HepG2 (cell line): Measurements from ENCODE around the gene DNAJC30. TPM values are rescaled to one million over a fixed set of nuclear protein-coding genes. Genes with fewer than 3 reads are reported as not detected.

Experiments
- HNF4G ChIP-seq, 2 experiments: sonication (generic) in 1 of 2; formaldehyde crosslinking in 1 of 2; IDR thresholded peaks; 2 replicates each; pipeline versions ENCODE4 v1.4.0 to v1.6.1; 2011 to 2020; ENCODE audit warnings: borderline replicate concordance in 2 of 2, low read depth in 2 of 2, mild to moderate bottlenecking in 2 of 2, low read length in 1 of 2, missing genetic modification reagents in 1 of 2, moderate library complexity in 1 of 2
- PHF8 ChIP-seq: sonication (generic); formaldehyde crosslinking; IDR thresholded peaks from 2 replicates; pipeline ENCODE4 v1.5.0; 2020; ENCODE audit warnings: missing genetic modification reagents
- SCMH1 ChIP-seq: sonication (generic); formaldehyde crosslinking; IDR thresholded peaks from 2 replicates; pipeline ENCODE4 v1.9.0; 2021; ENCODE audit warnings: missing genetic modification reagents, mild to moderate bottlenecking, borderline replicate concordance
- SIN3A ChIP-seq: IDR thresholded peaks from 2 replicates; pipeline ENCODE4 v1.6.1; 2011; ENCODE audit warnings: low read depth, mild to moderate bottlenecking, control low read depth, low read length, borderline replicate concordance
- WIZ ChIP-seq: sonication (generic); formaldehyde crosslinking; IDR thresholded peaks from 2 replicates; pipeline ENCODE4 v1.5.1; 2020; ENCODE audit warnings: mild to moderate bottlenecking, missing genetic modification reagents
- XBP1 ChIP-seq: sonication (generic); formaldehyde crosslinking; IDR thresholded peaks from 2 replicates; pipeline ENCODE4 v1.5.0; 2020; ENCODE audit warnings: missing genetic modification reagents
- ZFP36L1 ChIP-seq: sonication (generic); formaldehyde crosslinking; IDR thresholded peaks from 2 replicates; pipeline ENCODE4 v1.8.0; 2022; ENCODE audit warnings: mild to moderate bottlenecking, missing genetic modification reagents, moderate library complexity
- ZMAT3 ChIP-seq: sonication (generic); formaldehyde crosslinking; conservative IDR thresholded peaks from 2 replicates; pipeline ENCODE4 v1.7.0; 2021; ENCODE audit warnings: missing genetic modification reagents
- ZNF670 ChIP-seq: sonication (generic); formaldehyde crosslinking; IDR thresholded peaks from 2 replicates; pipeline ENCODE4 v1.8.0; 2022; ENCODE audit warnings: mild to moderate bottlenecking, missing genetic modification reagents, borderline replicate concordance
- ZNF841 ChIP-seq: sonication (generic); formaldehyde crosslinking; IDR thresholded peaks from 2 replicates; pipeline ENCODE4 v1.8.1; 2023; ENCODE audit warnings: missing genetic modification reagents, borderline replicate concordance
- polyA plus RNA-seq, 8 experiments: library from polyadenylated mRNA; depleted of rRNA in 3 of 8; stranded (reverse) in 7 of 8; unstranded in 1 of 8; fragments of >200 nt; fragmentation: Illumina TruSeq in 4 of 8; extraction: Trizol in 4 of 8; gene quantifications; 2 replicates each; pipeline versions ENCODE4 v1.2.1 to v1.2.3, GENCODE V29; 2011 to 2016; ENCODE audit warnings: low read depth in 4 of 8, missing spikeins in 1 of 8, mixed read lengths in 1 of 8; ENCODE audit not compliant: insufficient read depth in 1 of 8
- total RNA-seq, 5 experiments: library from RNA; depleted of rRNA; stranded (reverse); fragments of >200 nt; fragmentation: Illumina TruSeq; extraction: Trizol; gene quantifications; 2 replicates each; pipeline ENCODE4 v1.2.3, GENCODE V29; 2016; ENCODE audit warnings: low read depth in 1 of 5
- TF ChIP-seq, protein P1 (sequence below): sonication (generic); formaldehyde crosslinking; IDR thresholded peaks from 2 replicates; pipeline ENCODE4 v1.4.0; 2020; ENCODE audit warnings: missing genetic modification reagents, borderline replicate concordance
- TF ChIP-seq, protein P2 (sequence below): sonication (generic); IDR thresholded peaks from 2 replicates; pipeline ENCODE4 v1.6.1; 2016; ENCODE audit warnings: low read depth, borderline replicate concordance
- TF ChIP-seq, protein P3 (sequence below): sonication (generic); formaldehyde crosslinking; IDR thresholded peaks from 2 replicates; pipeline ENCODE4 v1.4.0; 2020; ENCODE audit warnings: missing genetic modification reagents, borderline replicate concordance
- TF ChIP-seq, protein P4 (sequence below): sonication (generic); formaldehyde crosslinking; IDR thresholded peaks from 2 replicates; pipeline ENCODE4 v1.8.1; 2023; ENCODE audit warnings: missing genetic modification reagents, inconsistent platforms, borderline replicate concordance

The DNAJC30 gene
- total and polyA plus RNA-seq, 2 of the 13 experiments (the other 11 are each of a cell fraction or from before 2014, with no cell fraction given): 3.3 to 3.8 TPM

DNA sequence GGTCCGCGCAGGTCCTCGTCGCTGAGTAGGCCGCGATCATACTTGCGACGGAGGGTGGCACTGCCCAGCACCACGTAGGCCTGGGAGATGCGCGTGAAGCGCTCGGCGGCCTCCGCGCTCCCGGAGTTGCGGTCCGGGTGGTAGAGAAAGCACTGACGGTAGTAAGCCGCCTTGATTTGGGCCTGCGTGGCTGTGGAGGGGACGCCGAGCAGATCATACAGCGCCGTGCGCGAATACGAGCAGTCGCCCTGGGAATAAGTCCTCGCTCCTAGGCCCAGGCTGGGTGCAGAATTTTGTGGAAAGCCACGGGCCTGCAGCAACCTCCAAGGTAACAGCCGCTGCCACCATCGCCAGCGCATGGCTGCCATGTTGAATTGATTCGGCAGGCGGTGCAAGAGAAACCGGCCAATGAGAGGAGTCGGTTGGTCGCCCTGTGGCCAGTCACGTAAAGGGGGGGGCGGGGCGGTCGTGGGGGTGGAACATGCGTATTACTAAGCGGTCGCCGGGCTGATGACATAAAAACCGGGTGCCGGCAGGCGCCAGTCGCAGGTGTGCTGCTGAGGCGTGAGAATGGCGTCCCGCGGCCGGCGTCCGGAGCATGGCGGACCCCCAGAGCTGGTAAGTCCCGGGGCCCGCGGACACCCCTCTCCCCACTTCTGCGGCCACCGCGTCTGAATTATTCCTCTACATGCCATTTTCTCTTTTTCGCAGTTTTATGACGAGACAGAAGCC, at the start of gene DNAJC30, which contains the start of gene BUD23 (continued):
- TF ChIP-seq, protein P1, sequence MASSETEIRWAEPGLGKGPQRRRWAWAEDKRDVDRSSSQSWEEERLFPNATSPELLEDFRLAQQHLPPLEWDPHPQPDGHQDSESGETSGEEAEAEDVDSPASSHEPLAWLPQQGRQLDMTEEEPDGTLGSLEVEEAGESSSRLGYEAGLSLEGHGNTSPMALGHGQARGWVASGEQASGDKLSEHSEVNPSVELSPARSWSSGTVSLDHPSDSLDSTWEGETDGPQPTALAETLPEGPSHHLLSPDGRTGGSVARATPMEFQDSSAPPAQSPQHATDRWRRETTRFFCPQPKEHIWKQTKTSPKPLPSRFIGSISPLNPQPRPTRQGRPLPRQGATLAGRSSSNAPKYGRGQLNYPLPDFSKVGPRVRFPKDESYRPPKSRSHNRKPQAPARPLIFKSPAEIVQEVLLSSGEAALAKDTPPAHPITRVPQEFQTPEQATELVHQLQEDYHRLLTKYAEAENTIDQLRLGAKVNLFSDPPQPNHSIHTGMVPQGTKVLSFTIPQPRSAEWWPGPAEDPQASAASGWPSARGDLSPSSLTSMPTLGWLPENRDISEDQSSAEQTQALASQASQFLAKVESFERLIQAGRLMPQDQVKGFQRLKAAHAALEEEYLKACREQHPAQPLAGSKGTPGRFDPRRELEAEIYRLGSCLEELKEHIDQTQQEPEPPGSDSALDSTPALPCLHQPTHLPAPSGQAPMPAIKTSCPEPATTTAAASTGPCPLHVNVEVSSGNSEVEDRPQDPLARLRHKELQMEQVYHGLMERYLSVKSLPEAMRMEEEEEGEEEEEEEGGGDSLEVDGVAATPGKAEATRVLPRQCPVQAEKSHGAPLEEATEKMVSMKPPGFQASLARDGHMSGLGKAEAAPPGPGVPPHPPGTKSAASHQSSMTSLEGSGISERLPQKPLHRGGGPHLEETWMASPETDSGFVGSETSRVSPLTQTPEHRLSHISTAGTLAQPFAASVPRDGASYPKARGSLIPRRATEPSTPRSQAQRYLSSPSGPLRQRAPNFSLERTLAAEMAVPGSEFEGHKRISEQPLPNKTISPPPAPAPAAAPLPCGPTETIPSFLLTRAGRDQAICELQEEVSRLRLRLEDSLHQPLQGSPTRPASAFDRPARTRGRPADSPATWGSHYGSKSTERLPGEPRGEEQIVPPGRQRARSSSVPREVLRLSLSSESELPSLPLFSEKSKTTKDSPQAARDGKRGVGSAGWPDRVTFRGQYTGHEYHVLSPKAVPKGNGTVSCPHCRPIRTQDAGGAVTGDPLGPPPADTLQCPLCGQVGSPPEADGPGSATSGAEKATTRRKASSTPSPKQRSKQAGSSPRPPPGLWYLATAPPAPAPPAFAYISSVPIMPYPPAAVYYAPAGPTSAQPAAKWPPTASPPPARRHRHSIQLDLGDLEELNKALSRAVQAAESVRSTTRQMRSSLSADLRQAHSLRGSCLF (CRISPR knock-in tag): no peak
- peak; percentile 82; the same call in 1 of the 2 replicates for TF ChIP-seq ZFP36L1 (CRISPR knock-in tag)
- TF ChIP-seq SCMH1 (CRISPR knock-in tag): no peak
- TF ChIP-seq, protein P2, sequence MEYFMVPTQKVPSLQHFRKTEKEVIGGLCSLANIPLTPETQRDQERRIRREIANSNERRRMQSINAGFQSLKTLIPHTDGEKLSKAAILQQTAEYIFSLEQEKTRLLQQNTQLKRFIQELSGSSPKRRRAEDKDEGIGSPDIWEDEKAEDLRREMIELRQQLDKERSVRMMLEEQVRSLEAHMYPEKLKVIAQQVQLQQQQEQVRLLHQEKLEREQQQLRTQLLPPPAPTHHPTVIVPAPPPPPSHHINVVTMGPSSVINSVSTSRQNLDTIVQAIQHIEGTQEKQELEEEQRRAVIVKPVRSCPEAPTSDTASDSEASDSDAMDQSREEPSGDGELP: peak; percentile 46; the same call in 1 of the 2 replicates
- no peak for TF ChIP-seq WIZ
- TF ChIP-seq PHF8 (CRISPR knock-in tag): peak; percentile 99
- TF ChIP-seq, protein P3, sequence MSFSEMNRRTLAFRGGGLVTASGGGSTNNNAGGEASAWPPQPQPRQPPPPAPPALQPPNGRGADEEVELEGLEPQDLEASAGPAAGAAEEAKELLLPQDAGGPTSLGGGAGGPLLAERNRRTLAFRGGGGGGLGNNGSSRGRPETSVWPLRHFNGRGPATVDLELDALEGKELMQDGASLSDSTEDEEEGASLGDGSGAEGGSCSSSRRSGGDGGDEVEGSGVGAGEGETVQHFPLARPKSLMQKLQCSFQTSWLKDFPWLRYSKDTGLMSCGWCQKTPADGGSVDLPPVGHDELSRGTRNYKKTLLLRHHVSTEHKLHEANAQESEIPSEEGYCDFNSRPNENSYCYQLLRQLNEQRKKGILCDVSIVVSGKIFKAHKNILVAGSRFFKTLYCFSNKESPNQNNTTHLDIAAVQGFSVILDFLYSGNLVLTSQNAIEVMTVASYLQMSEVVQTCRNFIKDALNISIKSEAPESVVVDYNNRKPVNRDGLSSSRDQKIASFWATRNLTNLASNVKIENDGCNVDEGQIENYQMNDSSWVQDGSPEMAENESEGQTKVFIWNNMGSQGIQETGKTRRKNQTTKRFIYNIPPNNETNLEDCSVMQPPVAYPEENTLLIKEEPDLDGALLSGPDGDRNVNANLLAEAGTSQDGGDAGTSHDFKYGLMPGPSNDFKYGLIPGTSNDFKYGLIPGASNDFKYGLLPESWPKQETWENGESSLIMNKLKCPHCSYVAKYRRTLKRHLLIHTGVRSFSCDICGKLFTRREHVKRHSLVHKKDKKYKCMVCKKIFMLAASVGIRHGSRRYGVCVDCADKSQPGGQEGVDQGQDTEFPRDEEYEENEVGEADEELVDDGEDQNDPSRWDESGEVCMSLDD (CRISPR knock-in tag): peak; percentile 19; the same call in 1 of the 2 replicates
- no peak for TF ChIP-seq HNF4G (IDR thresholded peaks at IDR 0.05; ENCODE audit: borderline replicate concordance, low read depth, low read length)
- TF ChIP-seq HNF4G (CRISPR knock-in tag; IDR thresholded peaks at IDR 0.05; ENCODE audit: borderline replicate concordance, low read depth): no peak
- peak; percentile 94 for TF ChIP-seq SIN3A
- no peak for TF ChIP-seq XBP1 (CRISPR knock-in tag)
- TF ChIP-seq, protein P4, sequence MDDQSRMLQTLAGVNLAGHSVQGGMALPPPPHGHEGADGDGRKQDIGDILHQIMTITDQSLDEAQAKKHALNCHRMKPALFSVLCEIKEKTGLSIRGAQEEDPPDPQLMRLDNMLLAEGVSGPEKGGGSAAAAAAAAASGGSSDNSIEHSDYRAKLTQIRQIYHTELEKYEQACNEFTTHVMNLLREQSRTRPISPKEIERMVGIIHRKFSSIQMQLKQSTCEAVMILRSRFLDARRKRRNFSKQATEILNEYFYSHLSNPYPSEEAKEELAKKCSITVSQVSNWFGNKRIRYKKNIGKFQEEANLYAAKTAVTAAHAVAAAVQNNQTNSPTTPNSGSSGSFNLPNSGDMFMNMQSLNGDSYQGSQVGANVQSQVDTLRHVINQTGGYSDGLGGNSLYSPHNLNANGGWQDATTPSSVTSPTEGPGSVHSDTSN (CRISPR knock-in tag): no peak
- TF ChIP-seq ZNF841 (CRISPR knock-in tag): peak; percentile 50; the same call in 1 of the 2 replicates
- TF ChIP-seq ZNF670 (CRISPR knock-in tag): no peak; the same call in 1 of the 2 replicates
- TF ChIP-seq ZMAT3 (CRISPR knock-in tag): 0 out of 2 replicates have a peak, but pooled peaks have one; percentile 46
